Liver (tissue), 9 donors: ENCODE data around the gene COL17A1. TPM values are rescaled to one million over a fixed set of nuclear protein-coding genes. Genes with fewer than 3 reads are reported as not detected.

Experiments used
- DNase-seq: peaks from one replicate; pipeline ENCODE4 v3.0.0-alpha.2; 2017; ENCODE audit warnings: low spot score
- H3K27ac ChIP-seq, 2 donors: one replicate each; pipeline ENCODE4 v1.7.0; 2013; ENCODE audit warnings: inconsistent platforms in 2 of 2, low read length in 2 of 2, control low read depth in 1 of 2, low read depth in 1 of 2, mild to moderate bottlenecking in 1 of 2
- H3K27me3 ChIP-seq, 4 donors: one replicate each; pipeline versions ENCODE4 v1.6.1 to v1.7.0; 2013; ENCODE audit warnings: low read length in 3 of 4, inconsistent platforms in 1 of 4, mild to moderate bottlenecking in 1 of 4, moderate library complexity in 1 of 4; ENCODE audit not compliant: control insufficient read depth in 4 of 4, insufficient read depth in 4 of 4
- H3K36me3 ChIP-seq, 4 donors: one replicate each; pipeline versions ENCODE4 v1.6.1 to v1.7.0; 2013; ENCODE audit warnings: low read length in 3 of 4, mild to moderate bottlenecking in 3 of 4, low read depth in 1 of 4, moderate library complexity in 1 of 4; ENCODE audit not compliant: control insufficient read depth in 4 of 4, insufficient read depth in 3 of 4
- H3K4me1 ChIP-seq, 4 donors: one replicate each; pipeline versions ENCODE4 v1.6.1 to v1.7.0; 2013; ENCODE audit warnings: low read length in 3 of 4, mild to moderate bottlenecking in 3 of 4, moderate library complexity in 1 of 4; ENCODE audit not compliant: control insufficient read depth in 4 of 4, insufficient read depth in 4 of 4
- H3K4me3 ChIP-seq, 3 donors: one replicate each; pipeline versions ENCODE4 v1.6.1 to v1.7.0; 2013; ENCODE audit warnings: low read length in 3 of 3, control low read depth in 1 of 3, low read depth in 1 of 3, mild to moderate bottlenecking in 1 of 3
- H3K9ac ChIP-seq, 2 donors: one replicate each; pipeline ENCODE4 v1.7.0; 2013; ENCODE audit warnings: low read length in 2 of 2, mild to moderate bottlenecking in 2 of 2, moderate library complexity in 2 of 2, control low read depth in 1 of 2, low read depth in 1 of 2
- H3K9me3 ChIP-seq, 4 donors: one replicate each; pipeline versions ENCODE4 v1.6.1 to v1.7.0; 2013; ENCODE audit warnings: low read length in 3 of 4; ENCODE audit not compliant: control insufficient read depth in 4 of 4
- FOXA1 ChIP-seq: IDR thresholded peaks from 2 replicates; pipeline ENCODE4 v1.6.1; 2016; ENCODE audit warnings: antibody characterized with exemption
- FOXA2 ChIP-seq: IDR thresholded peaks from 2 replicates; pipeline ENCODE4 v1.6.1; 2016; ENCODE audit warnings: antibody characterized with exemption
- HNF4A ChIP-seq, 2 donors: conservative IDR thresholded peaks; 2 replicates each; pipeline ENCODE4 v1.6.1; 2016; ENCODE audit warnings: antibody characterized with exemption in 2 of 2, mild to moderate bottlenecking in 2 of 2
- HNF4G ChIP-seq: IDR thresholded peaks from 2 replicates; pipeline ENCODE4 v1.6.1; 2016; ENCODE audit warnings: antibody characterized with exemption
- JUND ChIP-seq, 2 donors: IDR thresholded peaks; 2 replicates each; pipeline ENCODE4 v1.6.1; 2016; ENCODE audit warnings: antibody characterized with exemption in 2 of 2
- NR2F2 ChIP-seq: IDR thresholded peaks from 2 replicates; pipeline ENCODE4 v1.6.1; 2016; ENCODE audit warnings: antibody characterized with exemption
- RAD21 ChIP-seq, 2 donors: IDR thresholded peaks; 2 replicates each; pipeline ENCODE4 v1.6.1; 2016; ENCODE audit warnings: antibody characterized with exemption in 2 of 2, mild to moderate bottlenecking in 2 of 2
- RXRA ChIP-seq, 2 donors: IDR thresholded peaks; 2 replicates each; pipeline ENCODE4 v1.6.1; 2017 to 2018; ENCODE audit warnings: antibody characterized with exemption in 2 of 2, mild to moderate bottlenecking in 1 of 2
- SP1 ChIP-seq: IDR thresholded peaks from 2 replicates; pipeline ENCODE4 v1.6.1; 2018; ENCODE audit warnings: antibody characterized with exemption, mild to moderate bottlenecking
- TAF1 ChIP-seq: conservative IDR thresholded peaks from 2 replicates; pipeline ENCODE4 v1.6.1; 2016; ENCODE audit warnings: antibody characterized with exemption, mild to moderate bottlenecking
- YY1 ChIP-seq: IDR thresholded peaks from 2 replicates; pipeline ENCODE4 v1.6.1; 2016; ENCODE audit warnings: antibody characterized with exemption, mild to moderate bottlenecking
- WGBS: extraction: QIAGEN DNeasy Blood & Tissue Kit; methylation state at CpG from one replicate; pipeline ENCODE4 v1.1.7; 2013; 5-methylcytosine and 5-hydroxymethylcytosine counted together
- polyA plus RNA-seq, 2 donors: library from polyadenylated mRNA; stranded (reverse) in 1 of 2; unstranded in 1 of 2; fragments of 200-250 nt in 1 of 2; fragments of >200 nt in 1 of 2; fragmentation: Nextera tagmentation in 1 of 2; extraction: Ambion mirVana in 1 of 2; gene quantifications; one replicate each; pipeline versions ENCODE4 v1.2.1 to v1.2.3, GENCODE V29; 2013 to 2015
- total RNA-seq, 2 donors: library from RNA; depleted of rRNA; stranded (reverse); fragments of >200 nt; gene quantifications; one replicate each; pipeline ENCODE4 v1.2.3, GENCODE V29; 2014
- TF ChIP-seq, protein P1 (sequence below): IDR thresholded peaks from 2 replicates; pipeline ENCODE4 v1.6.1; 2016; ENCODE audit warnings: antibody characterized with exemption
- TF ChIP-seq, protein P2 (sequence below): fragments of 150-350 bp; IDR thresholded peaks from 2 replicates; pipeline ENCODE4 v1.5.1; 2017; ENCODE audit warnings: improper control_type of control experiment, low read depth, low read length; ENCODE audit not compliant: missing input control
- TF ChIP-seq, protein P3 (sequence below): IDR thresholded peaks from 2 replicates; pipeline ENCODE4 v1.6.1; 2016; ENCODE audit warnings: antibody characterized with exemption, mild to moderate bottlenecking
- TF ChIP-seq, protein P4 (sequence below): IDR thresholded peaks from 2 replicates; pipeline ENCODE4 v1.6.1; 2016; ENCODE audit warnings: antibody characterized with exemption
- TF ChIP-seq, protein P5 (sequence below): IDR thresholded peaks from 2 replicates; pipeline ENCODE4 v1.6.1; 2016; ENCODE audit warnings: antibody characterized with exemption
- donor health status: healthy.
- donor health status: healthy.
- donor health status: healthy.
- donor health status: healthy.
- donor health status: healthy.

COL17A1 gene
- total and polyA plus RNA-seq, 4 donors = 0.05 to 1.7 TPM; not detected in 2

DNA sequence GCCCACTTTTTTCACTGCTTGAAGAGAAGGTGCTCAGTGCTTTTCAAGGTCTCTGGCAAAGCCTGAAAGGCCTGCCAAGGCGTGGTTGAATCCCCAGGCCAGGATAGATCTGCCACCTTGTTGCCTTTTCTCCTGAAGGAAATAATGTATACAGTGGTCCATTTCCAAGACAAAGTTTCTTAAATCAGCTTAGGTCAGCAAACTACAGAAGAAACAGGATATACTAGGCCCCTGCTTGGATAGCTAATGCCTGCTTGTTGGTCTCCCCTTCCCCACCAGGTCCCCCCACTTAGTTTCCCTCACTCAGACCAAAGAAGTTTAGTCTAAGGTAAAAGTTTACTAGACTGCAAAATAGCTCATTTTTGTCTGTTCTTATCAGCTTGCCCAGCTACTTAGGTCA lies 19.9 kb downstream of the COL17A1 start:
- WGBS = 97% methylated on average over 1 of the region's 1 CpG
- Histone ChIP-seq H3K9me3 (no peaks in the 10 kb centered on the region), H3K27ac (no peak overlapping the region), H3K4me1 (no peaks in the 10 kb centered on the region), H3K36me3 (no peaks in the 10 kb centered on the region), H3K27me3 (no peaks in the 10 kb centered on the region), H3K4me3 (no peak overlapping the region), H3K9ac (no peak overlapping the region)
- TF ChIP-seq HNF4A (conservative IDR thresholded peaks at IDR 0.05) = no peak
- no peak for TF ChIP-seq RAD21 (IDR thresholded peaks at IDR 0.05)
- no peak for TF ChIP-seq FOXA2
- TF ChIP-seq NR2F2 = no peak
- TF ChIP-seq, protein P1, sequence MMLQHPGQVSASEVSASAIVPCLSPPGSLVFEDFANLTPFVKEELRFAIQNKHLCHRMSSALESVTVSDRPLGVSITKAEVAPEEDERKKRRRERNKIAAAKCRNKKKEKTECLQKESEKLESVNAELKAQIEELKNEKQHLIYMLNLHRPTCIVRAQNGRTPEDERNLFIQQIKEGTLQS = no peak
- TF ChIP-seq RXRA (IDR thresholded peaks at IDR 0.05) = no peak
- no peak for TF ChIP-seq YY1
- no peak for TF ChIP-seq SP1
- TF ChIP-seq, protein P2, sequence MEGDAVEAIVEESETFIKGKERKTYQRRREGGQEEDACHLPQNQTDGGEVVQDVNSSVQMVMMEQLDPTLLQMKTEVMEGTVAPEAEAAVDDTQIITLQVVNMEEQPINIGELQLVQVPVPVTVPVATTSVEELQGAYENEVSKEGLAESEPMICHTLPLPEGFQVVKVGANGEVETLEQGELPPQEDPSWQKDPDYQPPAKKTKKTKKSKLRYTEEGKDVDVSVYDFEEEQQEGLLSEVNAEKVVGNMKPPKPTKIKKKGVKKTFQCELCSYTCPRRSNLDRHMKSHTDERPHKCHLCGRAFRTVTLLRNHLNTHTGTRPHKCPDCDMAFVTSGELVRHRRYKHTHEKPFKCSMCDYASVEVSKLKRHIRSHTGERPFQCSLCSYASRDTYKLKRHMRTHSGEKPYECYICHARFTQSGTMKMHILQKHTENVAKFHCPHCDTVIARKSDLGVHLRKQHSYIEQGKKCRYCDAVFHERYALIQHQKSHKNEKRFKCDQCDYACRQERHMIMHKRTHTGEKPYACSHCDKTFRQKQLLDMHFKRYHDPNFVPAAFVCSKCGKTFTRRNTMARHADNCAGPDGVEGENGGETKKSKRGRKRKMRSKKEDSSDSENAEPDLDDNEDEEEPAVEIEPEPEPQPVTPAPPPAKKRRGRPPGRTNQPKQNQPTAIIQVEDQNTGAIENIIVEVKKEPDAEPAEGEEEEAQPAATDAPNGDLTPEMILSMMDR = no peak
- no peak for TF ChIP-seq FOXA1
- TF ChIP-seq, protein P3, sequence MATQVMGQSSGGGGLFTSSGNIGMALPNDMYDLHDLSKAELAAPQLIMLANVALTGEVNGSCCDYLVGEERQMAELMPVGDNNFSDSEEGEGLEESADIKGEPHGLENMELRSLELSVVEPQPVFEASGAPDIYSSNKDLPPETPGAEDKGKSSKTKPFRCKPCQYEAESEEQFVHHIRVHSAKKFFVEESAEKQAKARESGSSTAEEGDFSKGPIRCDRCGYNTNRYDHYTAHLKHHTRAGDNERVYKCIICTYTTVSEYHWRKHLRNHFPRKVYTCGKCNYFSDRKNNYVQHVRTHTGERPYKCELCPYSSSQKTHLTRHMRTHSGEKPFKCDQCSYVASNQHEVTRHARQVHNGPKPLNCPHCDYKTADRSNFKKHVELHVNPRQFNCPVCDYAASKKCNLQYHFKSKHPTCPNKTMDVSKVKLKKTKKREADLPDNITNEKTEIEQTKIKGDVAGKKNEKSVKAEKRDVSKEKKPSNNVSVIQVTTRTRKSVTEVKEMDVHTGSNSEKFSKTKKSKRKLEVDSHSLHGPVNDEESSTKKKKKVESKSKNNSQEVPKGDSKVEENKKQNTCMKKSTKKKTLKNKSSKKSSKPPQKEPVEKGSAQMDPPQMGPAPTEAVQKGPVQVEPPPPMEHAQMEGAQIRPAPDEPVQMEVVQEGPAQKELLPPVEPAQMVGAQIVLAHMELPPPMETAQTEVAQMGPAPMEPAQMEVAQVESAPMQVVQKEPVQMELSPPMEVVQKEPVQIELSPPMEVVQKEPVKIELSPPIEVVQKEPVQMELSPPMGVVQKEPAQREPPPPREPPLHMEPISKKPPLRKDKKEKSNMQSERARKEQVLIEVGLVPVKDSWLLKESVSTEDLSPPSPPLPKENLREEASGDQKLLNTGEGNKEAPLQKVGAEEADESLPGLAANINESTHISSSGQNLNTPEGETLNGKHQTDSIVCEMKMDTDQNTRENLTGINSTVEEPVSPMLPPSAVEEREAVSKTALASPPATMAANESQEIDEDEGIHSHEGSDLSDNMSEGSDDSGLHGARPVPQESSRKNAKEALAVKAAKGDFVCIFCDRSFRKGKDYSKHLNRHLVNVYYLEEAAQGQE = no peak
- TF ChIP-seq, protein P4, sequence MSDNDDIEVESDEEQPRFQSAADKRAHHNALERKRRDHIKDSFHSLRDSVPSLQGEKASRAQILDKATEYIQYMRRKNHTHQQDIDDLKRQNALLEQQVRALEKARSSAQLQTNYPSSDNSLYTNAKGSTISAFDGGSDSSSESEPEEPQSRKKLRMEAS = no peak
- no peak for TF ChIP-seq JUND (IDR thresholded peaks at IDR 0.05)
- TF ChIP-seq, protein P5, sequence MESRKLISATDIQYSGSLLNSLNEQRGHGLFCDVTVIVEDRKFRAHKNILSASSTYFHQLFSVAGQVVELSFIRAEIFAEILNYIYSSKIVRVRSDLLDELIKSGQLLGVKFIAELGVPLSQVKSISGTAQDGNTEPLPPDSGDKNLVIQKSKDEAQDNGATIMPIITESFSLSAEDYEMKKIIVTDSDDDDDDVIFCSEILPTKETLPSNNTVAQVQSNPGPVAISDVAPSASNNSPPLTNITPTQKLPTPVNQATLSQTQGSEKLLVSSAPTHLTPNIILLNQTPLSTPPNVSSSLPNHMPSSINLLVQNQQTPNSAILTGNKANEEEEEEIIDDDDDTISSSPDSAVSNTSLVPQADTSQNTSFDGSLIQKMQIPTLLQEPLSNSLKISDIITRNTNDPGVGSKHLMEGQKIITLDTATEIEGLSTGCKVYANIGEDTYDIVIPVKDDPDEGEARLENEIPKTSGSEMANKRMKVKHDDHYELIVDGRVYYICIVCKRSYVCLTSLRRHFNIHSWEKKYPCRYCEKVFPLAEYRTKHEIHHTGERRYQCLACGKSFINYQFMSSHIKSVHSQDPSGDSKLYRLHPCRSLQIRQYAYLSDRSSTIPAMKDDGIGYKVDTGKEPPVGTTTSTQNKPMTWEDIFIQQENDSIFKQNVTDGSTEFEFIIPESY = no peak
- no peak for TF ChIP-seq HNF4G
- no peak for TF ChIP-seq TAF1
- no peak for DNase-seq

DNA sequence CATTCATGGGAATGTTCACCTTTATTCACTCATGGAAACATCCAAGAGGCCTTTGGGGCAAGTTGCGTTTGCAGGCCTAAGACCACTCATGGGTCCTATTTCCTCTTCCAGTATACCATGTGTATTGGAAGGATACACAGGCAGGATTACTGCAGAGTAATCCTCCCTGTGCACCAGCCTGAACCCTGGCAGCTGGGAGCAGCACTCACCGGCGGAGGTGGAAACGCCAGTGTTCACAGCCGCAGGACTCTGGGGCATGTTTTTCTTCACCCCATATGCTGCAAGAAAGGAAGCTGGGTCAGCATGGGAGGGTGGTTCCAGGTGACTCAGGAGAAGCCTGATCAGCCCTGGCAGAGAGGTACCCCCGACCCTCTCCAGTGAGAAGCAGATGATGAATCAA lies 24.5 kb downstream of the COL17A1 start:
- TF ChIP-seq HNF4A (conservative IDR thresholded peaks at IDR 0.05) (no peak), YY1 (no peak)

More for the DNA sequence above, 24.5 kb downstream of the COL17A1 start:
- Histone ChIP-seq H3K9ac (no peak overlapping the region), H3K4me1 (no peaks in the 10 kb centered on the region), H3K36me3 (no peaks in the 10 kb centered on the region), H3K4me3 (no peak overlapping the region), H3K27ac (no peak overlapping the region), H3K9me3 (no peaks in the 10 kb centered on the region), H3K27me3 (no peaks in the 10 kb centered on the region)
- WGBS = 95% methylated on average over 6 of the region's 6 CpGs
- DNase-seq = no peak
